Panc1 (cell line): ENCODE results near the gene CSNK1E. TPM values are rescaled to one million over a fixed set of nuclear protein-coding genes. Genes with fewer than 3 reads are reported as not detected.

Experiments used
- ATAC-seq: fragments of 200-7000 bp; cut with Tn5 transposase; 2 replicates; pipeline ENCODE4 v1.9.1; 2020; ENCODE audit warnings: mild to moderate bottlenecking, moderate library complexity
- BruUV-seq: library from RNA; stranded (reverse); fragments of 400-500 nt; replicated peaks from 2 replicates; lab custom pipeline; 2021; lab: Mats Ljungman, UMichigan
- CTCF ChIA-PET: fragments of 300-600 bp; sonication (Branson Sonifier 250); formaldehyde crosslinking; loops from one replicate; lab custom pipeline; 2022; ENCODE audit warnings: antibody characterized with exemption; lab: Charles Lee
- POLR2A ChIA-PET: fragments of 300-600 bp; sonication (Branson Sonifier 250); formaldehyde crosslinking; loops from one replicate; lab custom pipeline; 2022; ENCODE audit warnings: antibody characterized with exemption; lab: Charles Lee
- DNase-seq: peaks from one replicate; pipeline ENCODE4 v3.0.0-alpha.2; 2010; ENCODE audit warnings: low read depth, low spot score
- H3K27ac ChIP-seq: 2 replicates; pipeline ENCODE4 v1.5.1; 2011; ENCODE audit warnings: mild to moderate bottlenecking, low read length, inconsistent platforms
- H3K27me3 ChIP-seq: fragments of 200-500 bp; sonication (Bioruptor generic); 2 replicates; pipeline ENCODE4 v1.6.0; 2014; ENCODE audit warnings: low read length, inconsistent platforms; ENCODE audit not compliant: control insufficient read depth, insufficient read depth
- H3K36me3 ChIP-seq: fragments of 200-500 bp; sonication (Bioruptor generic); 2 replicates; pipeline ENCODE4 v1.5.1; 2014; ENCODE audit warnings: inconsistent platforms, mild to moderate bottlenecking, low read length, moderate library complexity; ENCODE audit not compliant: control insufficient read depth, insufficient read depth
- H3K4me1 ChIP-seq: 2 replicates; pipeline ENCODE4 v1.5.1; 2011; ENCODE audit warnings: inconsistent platforms, mild to moderate bottlenecking, low read length, moderate library complexity; ENCODE audit not compliant: control insufficient read depth, insufficient read depth
- H3K4me3 ChIP-seq, 2 experiments: 2 replicates each; pipeline ENCODE4 v1.5.1; 2011 to 2012; ENCODE audit warnings: low read depth in 2 of 2, low read length in 2 of 2, mild to moderate bottlenecking in 2 of 2, inconsistent platforms in 1 of 2, moderate library complexity in 1 of 2
- H3K9me3 ChIP-seq: fragments of 200-500 bp; sonication (Bioruptor generic); 2 replicates; pipeline ENCODE4 v1.5.1; 2014; ENCODE audit warnings: low read depth, mild to moderate bottlenecking, inconsistent platforms, low read length, moderate library complexity; ENCODE audit not compliant: control insufficient read depth, insufficient read depth
- POLR2AphosphoS5 ChIP-seq: IDR thresholded peaks from 2 replicates; pipeline ENCODE4 v1.6.1; 2012; ENCODE audit warnings: mild to moderate bottlenecking, low read depth, low read length, moderate library complexity
- REST ChIP-seq, 2 experiments: IDR thresholded peaks; 2 replicates each; pipeline ENCODE4 v1.6.1; 2011 to 2012; ENCODE audit warnings: low read depth in 2 of 2, control low read depth in 1 of 2, low read length in 1 of 2, mild to moderate bottlenecking in 1 of 2, moderate library complexity in 1 of 2; ENCODE audit not compliant: insufficient read depth in 1 of 2
- SIN3A ChIP-seq: IDR thresholded peaks from 2 replicates; pipeline ENCODE4 v1.6.1; 2012; ENCODE audit warnings: low read depth, mild to moderate bottlenecking, low read length, moderate library complexity, borderline replicate concordance; ENCODE audit not compliant: insufficient read depth
- TCF7L2 ChIP-seq: IDR thresholded peaks from 2 replicates; pipeline ENCODE4 v1.6.1; 2011; ENCODE audit warnings: mild to moderate bottlenecking, low read depth, low read length, inconsistent platforms
- in situ Hi-C: cut with HindIII; loops from 2 replicates; pipeline ENCODE4 v1.10.0; 2016; ENCODE audit warnings: low sequenced_read_pairs, low pct_unique_long_range_greater_than_20kb
- intact Hi-C: fragments of 100-400 bp; cut with micrococcal nuclease; formaldehyde crosslinking; loops from one replicate; pipeline ENCODE4 v1.10.0; 2022; ENCODE audit not compliant: unreplicated experiment
- total RNA-seq: library from RNA; stranded (reverse); gene quantifications from one replicate; pipeline ENCODE4 v1.2.1, GENCODE V29; 2021; ENCODE audit not compliant: unreplicated experiment
- TF ChIP-seq, protein P1 (sequence below): fragments of 450-650 bp; IDR thresholded peaks from 2 replicates; pipeline ENCODE4 v1.5.1; 2017; ENCODE audit warnings: mild to moderate bottlenecking

The CSNK1E gene
- total RNA-seq, 1 experiment from 2014 or later: 115 TPM

DNA sequence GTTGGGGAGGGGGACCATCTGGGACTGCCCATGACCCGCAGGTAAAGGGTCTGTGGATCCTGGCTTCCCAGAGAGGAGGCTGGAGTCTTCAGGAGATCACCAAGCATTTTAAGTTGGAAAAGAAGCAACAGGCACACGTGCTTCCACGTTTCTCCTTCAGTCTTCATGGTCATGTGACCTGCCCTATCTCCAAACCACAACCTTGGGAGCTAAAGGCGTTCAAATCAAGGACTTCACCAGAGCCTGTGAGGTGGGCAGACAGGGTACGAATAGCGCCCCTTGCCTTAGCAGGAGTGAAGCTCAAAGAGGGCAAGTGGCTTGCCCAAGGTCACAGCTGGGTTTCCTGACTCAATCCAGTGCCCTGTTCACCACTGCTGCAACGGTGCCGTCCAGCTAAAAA, 51.1 kb downstream of the CSNK1E start:
- Histone ChIP-seq H3K27me3 (no peaks in the 10 kb centered on the region), H3K27ac (no peak overlapping the region), H3K36me3 (no peaks in the 10 kb centered on the region), H3K9me3 (no peaks in the 10 kb centered on the region), H3K4me1 (no peaks in the 10 kb centered on the region; the same call in 1 of the 2 replicates), H3K4me3 (no peak overlapping the region)
- ChIA-PET CTCF (no interaction called here), POLR2A (no interaction called here)
- TF ChIP-seq, protein P1, sequence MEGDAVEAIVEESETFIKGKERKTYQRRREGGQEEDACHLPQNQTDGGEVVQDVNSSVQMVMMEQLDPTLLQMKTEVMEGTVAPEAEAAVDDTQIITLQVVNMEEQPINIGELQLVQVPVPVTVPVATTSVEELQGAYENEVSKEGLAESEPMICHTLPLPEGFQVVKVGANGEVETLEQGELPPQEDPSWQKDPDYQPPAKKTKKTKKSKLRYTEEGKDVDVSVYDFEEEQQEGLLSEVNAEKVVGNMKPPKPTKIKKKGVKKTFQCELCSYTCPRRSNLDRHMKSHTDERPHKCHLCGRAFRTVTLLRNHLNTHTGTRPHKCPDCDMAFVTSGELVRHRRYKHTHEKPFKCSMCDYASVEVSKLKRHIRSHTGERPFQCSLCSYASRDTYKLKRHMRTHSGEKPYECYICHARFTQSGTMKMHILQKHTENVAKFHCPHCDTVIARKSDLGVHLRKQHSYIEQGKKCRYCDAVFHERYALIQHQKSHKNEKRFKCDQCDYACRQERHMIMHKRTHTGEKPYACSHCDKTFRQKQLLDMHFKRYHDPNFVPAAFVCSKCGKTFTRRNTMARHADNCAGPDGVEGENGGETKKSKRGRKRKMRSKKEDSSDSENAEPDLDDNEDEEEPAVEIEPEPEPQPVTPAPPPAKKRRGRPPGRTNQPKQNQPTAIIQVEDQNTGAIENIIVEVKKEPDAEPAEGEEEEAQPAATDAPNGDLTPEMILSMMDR: no peak
- TF ChIP-seq TCF7L2 (no peak), REST (IDR thresholded peaks at IDR 0.05; ENCODE audit: insufficient read depth in 1 of 2, low read depth in 2 of 2, low read length in 1 of 2) (no peak), SIN3A (no peak), POLR2AphosphoS5 (no peak)
- intact Hi-C loops (no loop called here), in situ Hi-C loops (no loop called here)
- DNase-seq (no peak), ATAC-seq (no peak)
- no TSS peak for BruUV-seq

DNA sequence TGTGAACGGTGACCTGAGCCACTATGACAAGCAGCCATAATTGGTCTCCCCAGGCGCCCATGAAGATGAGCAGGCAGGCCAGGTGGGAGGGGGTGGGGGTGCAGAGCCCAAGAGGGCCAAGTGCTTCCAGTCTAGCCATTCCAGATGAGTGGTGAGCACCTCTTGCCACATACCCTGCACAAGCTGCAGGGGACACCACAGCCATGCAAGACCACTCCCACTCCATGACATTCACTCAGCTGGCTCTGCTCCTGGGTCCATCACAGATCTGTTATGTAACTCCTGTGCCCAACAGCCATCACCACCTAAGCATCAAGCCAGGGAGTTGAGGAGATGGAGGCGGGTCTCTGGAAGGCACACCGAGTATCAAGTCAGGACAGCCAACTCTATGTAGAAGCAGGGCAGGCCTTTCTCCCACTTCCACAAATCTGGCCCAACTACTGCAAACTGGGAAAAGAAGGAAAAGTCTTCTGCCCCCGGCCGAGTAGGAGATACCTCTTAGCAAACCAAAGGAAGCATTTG, 52.9 kb downstream of the CSNK1E start:
- Histone ChIP-seq H3K4me3 (no peak overlapping the region), H3K27me3 (no peaks in the 10 kb centered on the region), H3K4me1 (no peaks in the 10 kb centered on the region), H3K9me3 (no peaks in the 10 kb centered on the region), H3K27ac (no peak overlapping the region), H3K36me3 (no peaks in the 10 kb centered on the region)
- TF ChIP-seq POLR2AphosphoS5: no peak
- TF ChIP-seq, protein P1: no peak
- intact Hi-C loops: no loop called here
- no TSS peak for BruUV-seq
- in situ Hi-C loops: no loop called here
- ATAC-seq (no peak), DNase-seq (no peak)
- CTCF ChIA-PET: no interaction called here
- POLR2A ChIA-PET: no interaction called here
